Testis (tissue), 2 donors: ENCODE results near the gene ITGB1.

Source experiments
- POLR2A ChIP-seq: fragments of 450-650 bp; IDR thresholded peaks from one replicate; pipeline ENCODE4 v1.6.1; 2017; ENCODE audit warnings: antibody characterized with exemption, mild to moderate bottlenecking, moderate library complexity
- TF ChIP-seq, protein P1 (sequence below), 3 experiments: fragments of 450-650 bp in 2 of 3; fragments of 200-600 bp in 1 of 3; sonication (generic) in 1 of 3; IDR thresholded peaks; one replicate each; pipeline ENCODE4 v1.5.1; 2016 to 2019; ENCODE audit warnings: antibody characterized with exemption in 3 of 3, mild to moderate bottlenecking in 2 of 3, moderate library complexity in 1 of 3

DNA sequence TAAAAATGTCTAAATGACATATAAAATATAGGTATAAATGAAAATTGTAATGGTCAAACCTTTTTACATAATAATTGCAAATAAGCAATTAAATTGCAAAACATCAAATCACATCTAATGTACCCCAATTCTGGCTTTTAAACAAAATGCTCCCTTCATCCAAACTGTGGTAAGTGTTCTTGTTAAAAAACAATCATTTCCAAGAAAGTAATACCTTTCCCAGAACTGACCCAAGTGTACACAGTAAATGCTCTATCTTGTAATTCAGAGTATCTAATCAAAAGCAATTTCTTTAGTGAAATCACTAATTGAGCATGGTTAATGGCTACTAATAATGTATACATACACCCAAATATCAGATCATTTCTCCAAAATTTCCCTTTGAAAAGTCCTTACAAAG is 28.0 kb downstream of the ITGB1 start:
- TF ChIP-seq, protein P1, sequence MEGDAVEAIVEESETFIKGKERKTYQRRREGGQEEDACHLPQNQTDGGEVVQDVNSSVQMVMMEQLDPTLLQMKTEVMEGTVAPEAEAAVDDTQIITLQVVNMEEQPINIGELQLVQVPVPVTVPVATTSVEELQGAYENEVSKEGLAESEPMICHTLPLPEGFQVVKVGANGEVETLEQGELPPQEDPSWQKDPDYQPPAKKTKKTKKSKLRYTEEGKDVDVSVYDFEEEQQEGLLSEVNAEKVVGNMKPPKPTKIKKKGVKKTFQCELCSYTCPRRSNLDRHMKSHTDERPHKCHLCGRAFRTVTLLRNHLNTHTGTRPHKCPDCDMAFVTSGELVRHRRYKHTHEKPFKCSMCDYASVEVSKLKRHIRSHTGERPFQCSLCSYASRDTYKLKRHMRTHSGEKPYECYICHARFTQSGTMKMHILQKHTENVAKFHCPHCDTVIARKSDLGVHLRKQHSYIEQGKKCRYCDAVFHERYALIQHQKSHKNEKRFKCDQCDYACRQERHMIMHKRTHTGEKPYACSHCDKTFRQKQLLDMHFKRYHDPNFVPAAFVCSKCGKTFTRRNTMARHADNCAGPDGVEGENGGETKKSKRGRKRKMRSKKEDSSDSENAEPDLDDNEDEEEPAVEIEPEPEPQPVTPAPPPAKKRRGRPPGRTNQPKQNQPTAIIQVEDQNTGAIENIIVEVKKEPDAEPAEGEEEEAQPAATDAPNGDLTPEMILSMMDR (IDR thresholded peaks at IDR 0.05): no peak
- no peak for TF ChIP-seq POLR2A
